NK-92 treated with Interleukin-12 subunit alpha and Interleukin-12 subunit beta, amount 100 ng/mL, for 24 hours (cell line): ENCODE data around the gene CEP170.
A peak's percentile ranks its signal among the peaks of the same experiment; 100 is the strongest.
"Not testable (repeated sequence)": the region's sequence is repeated elsewhere in the genome, so short reads cannot be mapped to it uniquely, and the experiment has no call there.

Experiments
- DNase-seq: peaks from one replicate; lab custom pipeline; 2025; lab: John Stamatoyannopoulos, UW

CEP170 gene

DNA sequence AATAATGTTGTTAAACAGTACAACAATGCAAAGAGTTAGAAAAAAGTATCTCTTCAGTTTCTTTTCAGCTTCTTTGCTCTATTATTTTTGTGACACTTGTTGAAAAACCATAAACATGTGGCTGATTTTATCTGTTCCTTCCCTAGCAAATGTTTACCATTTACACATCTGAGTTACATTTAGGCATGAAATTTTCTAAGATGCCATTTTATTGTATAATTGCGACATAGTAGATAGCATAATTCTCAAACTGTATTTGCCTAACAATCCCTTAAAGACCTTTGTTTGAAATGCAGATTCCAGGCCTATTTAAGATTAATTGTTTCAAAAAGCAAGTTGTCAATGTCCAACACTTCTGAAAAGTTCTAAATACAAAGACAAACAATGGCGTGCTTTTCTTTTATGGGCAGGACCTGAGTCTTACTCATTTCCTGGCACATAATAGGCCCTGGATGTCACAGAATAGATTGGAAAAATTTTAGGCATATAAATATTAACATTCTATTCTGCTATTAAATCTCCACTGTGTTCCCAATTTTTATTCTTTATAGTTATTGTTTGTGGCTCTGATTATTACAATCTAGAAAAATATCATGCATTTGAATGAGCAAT lies 81.2 kb downstream of the CEP170 start:
- DNase-seq = not testable (repeated sequence)

DNA sequence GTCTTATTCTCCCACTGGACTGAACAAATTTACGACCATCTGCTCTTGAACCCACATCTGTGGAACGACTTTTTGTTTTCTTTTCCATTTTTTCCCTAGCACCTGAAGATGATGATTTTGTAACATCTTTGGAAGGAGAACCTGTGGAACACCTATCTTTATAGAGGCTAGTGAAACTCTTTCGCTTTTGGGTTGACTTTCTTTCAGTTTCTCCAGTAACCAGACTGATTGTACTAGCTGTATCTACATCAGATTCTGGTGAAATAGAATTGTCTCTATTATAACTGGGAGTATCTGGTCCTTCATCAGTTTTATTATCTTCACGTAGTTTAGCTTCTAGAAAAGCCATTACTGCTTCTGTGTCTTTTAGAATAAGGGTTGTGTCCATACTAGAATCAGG lies 90.2 kb downstream of the CEP170 start:
- DNase-seq = not testable (repeated sequence)

DNA sequence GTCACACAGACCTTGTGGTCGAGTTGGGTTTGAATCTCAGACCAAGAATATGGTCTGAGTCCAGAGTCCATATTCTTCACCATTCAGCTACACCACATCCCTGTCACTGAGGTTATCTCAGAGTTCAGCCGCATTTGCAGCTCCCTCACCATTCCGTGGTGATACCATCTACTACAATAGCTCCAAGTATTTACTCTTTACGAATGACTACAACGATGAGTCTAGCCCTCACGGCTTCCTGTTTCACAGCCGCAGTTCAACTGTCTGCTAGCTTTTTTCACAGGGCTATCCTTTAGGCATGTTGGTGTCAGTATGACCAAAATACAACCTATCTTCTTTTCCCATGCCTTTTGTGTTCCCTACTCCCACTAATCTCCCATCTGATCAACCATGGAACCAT lies 104.2 kb downstream of the CEP170 start:
- not testable (repeated sequence) for DNase-seq

DNA sequence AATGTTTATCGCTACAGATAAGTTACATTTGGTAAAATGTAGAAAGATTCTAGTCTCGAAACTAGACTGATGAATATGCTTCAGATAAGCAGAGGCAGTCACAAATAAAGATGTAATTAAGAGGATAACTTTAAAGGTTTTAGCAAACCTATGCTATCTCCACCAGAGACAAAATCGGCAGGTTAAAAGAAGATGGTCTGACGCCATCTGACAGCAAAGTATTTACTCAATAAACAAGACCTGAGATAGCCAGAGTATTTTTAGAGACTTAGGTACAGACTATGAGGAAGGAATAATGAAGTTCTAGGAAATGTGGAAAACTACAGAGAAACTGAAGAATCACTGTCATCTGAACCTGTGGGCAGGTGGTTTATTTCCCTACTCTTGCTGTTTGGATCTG lies 106.0 kb downstream of the CEP170 start:
- not testable (repeated sequence) for DNase-seq

DNA sequence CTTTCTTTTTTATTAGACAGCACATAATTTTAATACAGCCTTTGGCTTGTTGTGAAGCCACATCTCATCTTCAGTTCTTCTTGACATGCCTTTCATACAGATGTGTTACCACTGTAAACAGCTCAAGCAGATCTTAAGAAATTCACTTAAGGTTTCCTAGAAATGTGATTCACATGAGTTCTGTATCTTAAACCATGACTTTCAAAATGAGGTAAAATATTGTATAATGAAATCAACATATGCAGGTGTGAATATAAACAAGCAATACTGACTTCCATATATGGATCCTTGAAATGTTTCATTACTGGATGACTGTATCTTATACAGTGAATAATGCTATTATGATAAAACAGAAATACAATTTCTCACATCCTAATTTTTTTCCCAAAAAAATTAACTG lies 107.7 kb downstream of the CEP170 start:
- not testable (repeated sequence) for DNase-seq

DNA sequence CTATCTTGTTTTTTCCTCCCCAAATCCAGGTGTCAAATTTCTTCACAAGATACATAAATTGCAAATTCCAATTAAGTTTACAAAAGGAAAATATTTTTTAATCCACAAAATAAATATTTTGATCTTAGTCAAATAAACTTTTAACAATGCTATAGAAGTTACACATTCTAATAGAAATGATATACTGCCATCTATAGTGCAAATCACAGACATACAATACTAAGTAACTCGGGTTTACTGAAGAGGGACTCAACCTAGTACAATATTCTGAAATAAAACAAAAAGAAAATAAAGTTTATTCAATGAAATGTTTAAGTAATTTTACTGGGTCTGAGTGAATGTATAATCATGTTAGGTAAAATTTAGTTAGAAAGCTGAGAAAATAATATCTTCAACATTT lies 114.6 kb downstream of the CEP170 start:
- not testable (repeated sequence) for DNase-seq

DNA sequence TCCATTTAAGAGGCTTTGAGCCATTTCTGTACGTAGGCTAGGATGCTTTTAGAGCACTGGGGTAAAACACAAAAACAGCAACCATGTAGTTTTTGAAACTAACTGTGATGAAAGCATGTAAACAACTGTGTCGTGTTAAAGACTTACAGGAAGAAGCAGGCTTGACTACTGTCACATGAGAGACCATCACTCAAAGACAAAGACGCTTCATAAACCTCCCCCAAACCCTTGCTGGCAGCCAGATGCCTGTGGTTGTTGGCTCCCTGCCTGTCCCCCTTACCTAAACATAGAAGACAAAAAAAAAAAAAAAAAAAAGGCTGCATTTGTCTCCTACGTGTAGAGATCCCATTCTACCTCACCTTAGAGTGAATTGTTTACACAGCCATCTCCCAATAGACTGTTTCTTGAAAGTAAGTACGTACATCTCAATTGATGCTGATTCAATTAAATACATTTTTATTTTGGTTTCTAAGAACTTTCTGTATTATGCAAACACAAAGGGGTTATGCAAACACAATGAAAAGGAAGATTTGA lies 132.1 kb downstream of the CEP170 start:
- not testable (repeated sequence) for DNase-seq

DNA sequence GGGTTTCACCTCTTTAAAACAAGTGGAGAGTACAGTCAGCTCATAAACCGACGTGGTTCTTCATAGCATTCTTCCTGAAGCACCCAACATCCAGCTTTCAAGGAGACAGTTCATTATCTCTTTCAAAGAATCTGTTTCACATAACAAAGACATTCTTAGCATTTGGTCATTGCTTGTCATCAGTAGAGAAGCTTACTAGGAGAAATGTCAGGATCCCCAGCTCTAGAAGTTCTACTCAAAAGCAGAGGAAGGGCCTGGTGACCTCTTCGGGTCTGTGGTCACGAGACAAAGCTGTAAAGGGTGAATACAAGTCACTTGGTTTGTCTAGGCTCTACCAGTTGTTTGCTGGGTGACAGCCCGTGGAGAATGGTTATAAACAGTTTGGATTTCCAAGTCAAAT lies 133.1 kb downstream of the CEP170 start:
- not testable (repeated sequence) for DNase-seq

DNA sequence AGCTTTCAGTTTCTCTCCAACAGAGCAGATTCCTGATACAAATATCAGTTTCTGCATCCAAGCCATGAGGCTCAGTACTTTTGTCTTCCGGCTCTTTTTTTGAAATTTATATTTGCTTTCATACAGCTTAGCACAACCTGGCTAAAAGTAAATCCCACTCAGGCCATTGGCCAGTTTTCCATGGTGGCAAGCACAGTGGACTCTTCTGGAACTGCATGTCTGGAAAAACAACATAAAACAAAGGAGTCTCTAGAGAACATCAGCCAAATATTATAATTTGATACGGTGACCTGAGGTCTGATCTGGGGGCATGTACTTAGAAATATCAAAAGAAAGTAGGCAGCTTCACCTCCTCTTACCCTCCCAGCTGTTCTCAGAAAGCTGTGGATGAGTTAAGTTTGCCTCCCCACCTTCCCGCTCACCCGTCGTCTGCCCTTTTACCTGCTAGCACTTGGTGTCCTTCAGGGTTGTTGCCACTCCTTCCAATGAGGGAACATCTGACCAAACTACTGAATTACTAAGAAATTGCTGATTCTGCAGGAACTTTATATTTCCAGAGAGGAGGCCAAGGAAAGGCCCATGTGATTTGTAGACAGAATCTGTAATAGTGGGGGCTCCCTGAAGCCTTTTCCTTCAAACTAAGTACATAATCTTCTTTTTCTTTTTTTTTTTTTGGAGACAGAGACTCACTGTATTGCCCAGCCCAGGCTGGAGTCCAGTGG lies 136.3 kb downstream of the CEP170 start:
- not testable (repeated sequence) for DNase-seq

DNA sequence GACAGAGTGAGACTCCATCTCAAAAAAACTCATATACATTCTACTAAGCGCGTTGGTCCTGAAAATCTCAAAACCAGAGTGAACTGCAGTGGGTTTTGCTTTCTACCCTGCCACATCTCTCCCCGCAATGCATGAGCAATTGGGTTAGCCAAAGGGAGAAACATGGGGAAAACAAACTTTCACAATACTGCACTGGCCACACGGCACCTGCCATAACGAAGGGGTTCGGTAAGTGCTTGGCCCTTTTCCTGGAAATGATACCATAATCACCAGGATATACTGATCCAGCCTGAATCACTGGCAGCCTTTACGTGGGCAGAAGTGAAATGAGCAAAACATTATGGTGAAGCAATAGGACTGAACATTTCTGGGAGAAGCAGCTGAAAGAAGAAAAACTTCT lies 138.9 kb downstream of the CEP170 start:
- DNase-seq = not testable (repeated sequence)

DNA sequence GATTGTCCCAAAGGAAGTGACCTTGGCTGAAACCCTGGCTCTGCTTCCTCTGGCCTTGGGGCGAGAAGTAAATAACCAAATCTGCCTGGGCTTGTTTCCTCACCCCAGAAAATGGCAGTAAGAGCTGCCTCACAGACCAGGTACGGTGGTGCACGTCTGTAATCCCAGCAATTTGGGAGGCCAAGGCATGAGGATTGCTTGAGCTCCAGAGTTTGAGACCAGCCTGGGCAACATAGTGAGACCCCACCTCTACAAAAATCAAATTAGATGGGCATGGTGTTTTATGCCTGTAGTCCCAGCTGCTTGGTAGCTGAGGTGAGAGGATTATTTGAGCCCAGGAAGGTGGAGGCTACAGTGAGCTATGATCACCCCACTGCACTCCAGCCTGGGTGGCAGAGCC lies 140.3 kb downstream of the CEP170 start:
- DNase-seq = not testable (repeated sequence)

DNA sequence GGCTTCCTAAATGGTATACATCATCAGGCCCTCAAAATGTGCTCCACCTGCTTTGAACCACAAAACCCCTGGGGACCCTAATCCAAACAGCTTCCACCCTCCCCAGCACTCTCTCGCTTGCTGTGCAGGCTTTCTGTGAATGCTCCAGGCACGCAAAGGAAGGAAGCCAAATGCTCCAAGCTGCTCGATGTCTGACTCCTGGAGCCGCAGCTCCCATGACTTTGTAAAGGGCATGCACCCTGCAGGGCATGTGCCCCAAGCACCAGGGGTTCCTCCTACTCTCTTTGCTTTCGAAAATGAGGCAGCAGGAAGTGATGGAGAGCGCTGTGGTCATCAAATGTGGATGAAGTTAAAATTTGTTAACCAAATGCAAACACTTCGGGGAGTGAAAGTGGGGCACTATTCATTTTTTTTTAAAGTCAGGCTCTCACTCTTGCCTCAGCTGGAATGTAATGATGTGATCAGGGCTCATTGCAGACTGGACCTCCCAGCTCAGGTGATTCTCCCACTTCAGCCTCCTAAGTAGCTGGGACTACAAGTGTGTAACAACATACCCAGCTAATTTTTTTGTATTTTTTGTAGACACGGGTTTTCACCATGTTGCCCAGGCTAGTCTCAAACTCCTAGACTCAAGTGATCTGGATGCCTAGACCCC lies 140.9 kb downstream of the CEP170 start:
- DNase-seq = not testable (repeated sequence)

DNA sequence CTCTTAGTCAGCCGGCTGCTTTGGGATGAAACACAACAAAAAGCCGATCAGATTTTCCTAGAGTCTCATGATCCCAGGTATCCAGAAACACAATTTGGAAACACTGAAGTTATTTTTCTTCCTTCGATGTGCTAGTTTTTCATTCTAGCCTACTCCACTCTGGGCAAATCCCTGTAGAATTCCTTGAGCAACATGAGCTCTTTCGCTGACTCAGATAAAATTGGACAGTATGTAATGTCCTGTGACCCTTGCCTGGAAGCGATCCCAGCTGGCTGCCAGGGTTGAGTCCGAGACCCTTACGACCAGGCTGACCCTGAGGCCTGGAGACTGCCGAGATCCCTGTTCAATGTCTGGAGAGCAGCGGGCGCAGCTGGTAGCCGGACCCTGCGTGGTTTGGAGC lies 147.9 kb downstream of the CEP170 start:
- not testable (repeated sequence) for DNase-seq

DNA sequence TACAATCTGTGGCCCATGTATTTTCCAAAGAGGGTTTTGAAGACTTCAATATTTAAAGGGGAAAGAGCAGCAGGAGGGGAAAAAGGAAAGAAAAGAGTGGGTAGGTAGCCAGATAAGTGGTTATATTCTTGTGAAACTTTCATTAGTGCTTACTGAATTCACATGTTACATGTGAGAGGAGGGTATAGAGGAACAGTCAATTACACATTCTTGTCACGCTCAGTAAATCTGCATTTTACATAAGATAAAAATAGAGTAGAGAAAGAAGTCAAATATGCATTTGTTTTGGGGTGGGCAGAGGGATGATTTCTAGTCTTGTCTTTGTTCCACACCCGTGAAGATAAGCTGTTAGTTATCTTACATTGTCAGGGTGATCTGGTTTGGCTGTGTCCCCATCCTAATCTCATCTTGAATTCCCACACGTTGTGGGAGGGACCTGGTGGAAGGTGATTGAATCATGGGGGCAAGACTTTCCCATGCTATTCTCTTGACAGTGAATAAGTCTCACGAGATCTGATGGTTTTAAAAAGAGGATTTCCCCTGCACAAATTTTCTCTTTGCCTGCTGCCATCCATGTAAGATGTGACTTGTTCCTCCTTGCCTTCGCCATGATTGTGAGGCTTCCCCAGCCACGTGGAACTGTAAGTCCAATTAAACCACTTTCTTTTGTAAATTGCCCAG lies 149.3 kb downstream of the CEP170 start:
- DNase-seq = not testable (repeated sequence)

DNA sequence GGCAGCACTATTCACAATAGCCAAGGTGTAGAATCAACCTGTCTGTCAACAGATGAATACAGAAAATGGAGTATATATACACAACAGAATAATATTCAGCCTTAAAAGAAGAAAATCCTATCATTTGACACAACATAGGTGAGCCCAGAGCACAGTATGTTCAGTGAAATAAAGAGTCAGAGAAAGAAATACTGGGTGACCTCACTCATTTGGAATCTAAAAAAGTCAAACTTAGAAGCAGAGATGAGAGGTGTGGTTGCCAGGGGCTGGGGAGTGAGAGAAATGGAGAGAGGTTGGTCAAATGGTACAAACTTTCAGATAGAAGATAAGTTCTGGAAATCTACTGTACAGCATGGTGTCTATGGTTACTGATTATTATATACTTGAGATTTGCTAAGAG lies 150.0 kb downstream of the CEP170 start:
- DNase-seq = not testable (repeated sequence)

DNA sequence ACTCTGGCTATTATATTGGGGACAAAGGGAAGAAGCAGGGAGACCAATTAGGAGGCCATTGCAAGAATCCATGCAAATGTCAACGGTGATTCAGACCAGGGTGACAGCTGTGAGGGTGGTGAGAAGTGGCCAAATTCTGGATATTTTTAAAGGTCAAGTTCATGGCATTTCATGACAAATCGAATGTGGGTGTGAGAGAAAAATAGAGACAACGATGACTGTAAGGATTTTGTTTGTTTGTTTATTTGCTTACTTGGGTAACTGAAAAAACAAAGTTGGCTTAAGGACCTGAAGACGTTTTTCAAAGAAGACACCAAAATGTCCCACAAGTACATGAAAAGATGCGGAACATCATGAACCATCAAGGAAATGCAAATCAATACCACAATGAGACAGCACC lies 150.6 kb downstream of the CEP170 start:
- DNase-seq = not testable (repeated sequence)

DNA sequence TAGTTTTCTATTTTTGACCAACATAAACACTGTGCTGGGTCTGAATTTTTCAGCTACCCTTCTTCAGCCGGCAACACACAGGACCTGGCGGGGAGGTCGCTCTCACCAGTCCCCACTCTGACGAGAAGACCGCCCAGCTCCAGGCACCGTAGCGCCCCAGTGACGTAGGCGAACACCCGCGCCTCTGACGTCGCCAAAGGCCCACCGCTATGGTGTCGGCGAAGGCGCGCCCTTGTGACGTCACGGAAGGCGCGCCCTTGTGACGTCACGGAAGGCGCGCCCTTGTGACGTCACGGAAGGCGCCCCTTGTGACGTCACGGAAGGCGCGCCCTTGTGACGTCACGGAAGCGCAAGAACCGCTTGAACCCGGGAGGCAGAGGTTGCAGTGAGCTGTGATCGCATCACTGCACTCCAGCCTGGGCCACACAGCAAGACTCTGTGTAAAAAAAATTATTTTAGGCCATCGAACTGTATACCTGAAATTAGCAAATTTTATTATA lies 153.5 kb downstream of the CEP170 start:
- DNase-seq = peak; percentile 77

DNA sequence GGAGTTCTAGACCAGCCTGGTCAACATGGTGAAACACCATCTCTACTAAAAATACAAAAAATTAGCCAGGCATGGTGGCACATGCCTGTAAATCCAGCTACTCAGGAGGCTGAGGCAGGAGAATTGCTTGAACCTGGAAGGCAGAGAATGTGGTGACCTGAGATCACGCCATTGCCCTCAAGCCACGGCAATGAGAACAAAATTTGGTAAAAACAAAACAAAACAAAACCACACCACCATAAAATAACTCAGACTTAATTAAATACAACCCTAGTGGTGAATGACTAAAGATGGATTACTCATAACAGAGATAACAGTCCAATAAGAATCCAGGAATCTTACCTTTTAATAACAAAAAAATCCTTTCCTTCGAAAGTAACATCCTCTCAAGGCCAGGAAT lies 167.7 kb downstream of the CEP170 start:
- DNase-seq = not testable (repeated sequence)
